Uterus (tissue), 4 donors: ENCODE measurements around the gene NPAS2. TPM values are rescaled to one million over a fixed set of nuclear protein-coding genes. Genes with fewer than 3 reads are reported as not detected.

Source experiments
- DNase-seq, 2 donors: peaks; one replicate each; pipeline ENCODE4 v3.0.0-alpha.2; 2019 to 2020
- H3K27ac ChIP-seq, 2 donors: fragments of 200-600 bp; sonication (generic); 1 replicate in 1 of 2; 2 replicates in 1 of 2; pipeline ENCODE4 v1.5.1; 2016 to 2018
- H3K27me3 ChIP-seq, 2 donors: fragments of 200-600 bp; sonication (generic); one replicate each; pipeline ENCODE4 v1.5.1; 2018 to 2019; ENCODE audit warnings: control low read depth in 1 of 2
- H3K36me3 ChIP-seq, 2 donors: fragments of 200-600 bp; sonication (generic); one replicate each; pipeline ENCODE4 v1.5.1; 2019; ENCODE audit warnings: control low read depth in 1 of 2
- H3K4me1 ChIP-seq, 2 donors: fragments of 200-600 bp; sonication (generic); one replicate each; pipeline ENCODE4 v1.5.1; 2018 to 2019; ENCODE audit warnings: control low read depth in 1 of 2
- H3K4me3 ChIP-seq, 2 donors: fragments of 200-600 bp; sonication (generic); 1 replicate in 1 of 2; 2 replicates in 1 of 2; pipeline ENCODE4 v1.5.1; 2018 to 2019; ENCODE audit warnings: mild to moderate bottlenecking in 1 of 2
- H3K9me3 ChIP-seq, 2 donors: fragments of 200-600 bp; sonication (generic); one replicate each; pipeline ENCODE4 v1.5.1; 2019; ENCODE audit warnings: control low read depth in 1 of 2
- CTCF ChIP-seq, 4 experiments: fragments of 200-600 bp in 2 of 4; fragments of 450-650 bp in 2 of 4; sonication (generic) in 2 of 4; IDR thresholded peaks; one replicate each; pipeline ENCODE4 v1.5.1; 2016 to 2019; ENCODE audit warnings: antibody characterized with exemption in 4 of 4, mild to moderate bottlenecking in 2 of 4, moderate library complexity in 1 of 4
- POLR2A ChIP-seq, 2 donors: fragments of 450-650 bp; IDR thresholded peaks; one replicate each; pipeline ENCODE4 v1.6.1; 2016; ENCODE audit warnings: antibody characterized with exemption in 2 of 2, mild to moderate bottlenecking in 1 of 2, moderate library complexity in 1 of 2
- intact Hi-C: fragments of 100-400 bp; cut with DNase I; formaldehyde crosslinking; loops from one replicate; pipeline ENCODE4 v1.15.1; 2023; ENCODE audit warnings: low total_unique reads
- total RNA-seq, 4 donors: library from RNA; depleted of rRNA in 3 of 4; stranded (reverse); fragments of >200 nt in 3 of 4; gene quantifications; one replicate each; pipeline versions ENCODE4 v1.1.0 to v1.2.4, GENCODE V29; 2014 to 2023
- donor health status: DM: yes; HTN: yes; CAD: no.

The NPAS2 gene
- total RNA-seq, 4 donors from 2014 or later, result 5.6 to 66.5 (median 24.9) TPM

DNA sequence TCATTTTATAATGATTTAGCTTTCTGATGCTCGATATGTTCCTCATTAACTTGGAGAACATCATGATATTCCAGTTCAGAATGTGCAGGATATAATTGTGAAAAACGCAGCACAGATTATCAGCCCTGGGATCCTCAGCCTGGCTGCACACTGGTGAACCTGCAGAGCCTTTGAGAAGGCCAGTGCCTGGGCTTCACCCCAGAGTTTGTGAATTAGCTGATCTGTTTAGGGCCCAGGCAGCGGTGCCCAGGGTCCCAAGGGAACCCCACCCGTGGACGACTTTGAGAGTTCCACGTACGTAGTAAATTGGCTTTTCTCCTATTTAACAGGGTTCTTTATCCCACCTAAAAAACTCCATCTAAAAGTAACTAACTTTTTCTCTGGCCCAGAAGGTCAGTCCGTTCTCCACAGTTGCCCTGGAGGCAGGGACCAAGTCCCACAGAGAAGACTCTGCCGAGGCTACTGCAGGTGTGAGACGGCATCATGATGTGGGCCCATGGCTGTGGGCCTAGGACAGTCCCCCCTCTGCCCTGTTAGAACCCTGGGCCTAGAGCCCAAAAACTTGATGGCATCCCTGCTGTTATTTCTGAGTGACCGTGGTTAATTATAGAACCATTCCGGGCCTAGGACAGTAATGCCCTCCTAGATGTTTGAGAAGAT is 142.6 kb downstream of the NPAS2 start:
- H3K27ac ChIP-seq, result peak overlapping the region; percentile 13 to 35
- peaks cover 3 to 5% of the 10 kb centered on the region in 2 donors for H3K4me1 ChIP-seq
- H3K27me3 ChIP-seq, result no peaks in the 10 kb centered on the region
- no peak overlapping the region for H3K4me3 ChIP-seq
- H3K36me3 ChIP-seq, result no peaks in the 10 kb centered on the region
- TF ChIP-seq POLR2A (IDR thresholded peaks at IDR 0.05), result no peak
- no peak for TF ChIP-seq CTCF (IDR thresholded peaks at IDR 0.05)
- no peaks in the 10 kb centered on the region for H3K9me3 ChIP-seq
- DNase-seq, result no peak
- intact Hi-C loops, result no loop called here

GRCh38 chr2:100963026-100963375 is 143.1 kb downstream of the NPAS2 start:
- H3K4me1 ChIP-seq, result peaks cover 0 to 5% of the 10 kb centered on the region in 2 donors
- intact Hi-C loops, result no loop called here
- no peaks in the 10 kb centered on the region for H3K36me3 ChIP-seq
- no peak for TF ChIP-seq POLR2A (IDR thresholded peaks at IDR 0.05)
- H3K9me3 ChIP-seq, result no peaks in the 10 kb centered on the region
- H3K4me3 ChIP-seq, result no peak overlapping the region
- no peaks in the 10 kb centered on the region for H3K27me3 ChIP-seq
- H3K27ac ChIP-seq, result peak overlapping the region; percentile 13 to 35
- no peak for DNase-seq

DNA sequence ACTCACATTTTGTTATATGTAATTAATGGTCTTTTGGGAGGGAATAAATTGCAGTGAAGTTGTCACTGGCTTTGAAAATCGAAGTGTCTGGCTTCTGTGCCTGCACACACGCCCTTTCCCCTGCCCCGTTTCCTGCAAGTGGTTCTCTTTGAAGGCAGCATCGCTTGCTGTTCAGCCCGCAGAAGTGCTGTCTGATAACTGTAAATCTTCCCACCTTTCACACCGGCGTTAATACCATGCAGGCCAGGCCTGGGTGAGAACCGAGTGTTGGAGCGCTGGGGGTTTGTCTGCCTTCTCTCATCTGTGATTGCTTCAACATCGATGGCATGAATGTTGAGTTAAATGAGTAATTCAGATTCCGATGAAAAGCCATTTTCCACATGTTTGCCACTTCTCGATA is 144.3 kb downstream of the NPAS2 start:
- no peaks in the 10 kb centered on the region for H3K9me3 ChIP-seq
- H3K27me3 ChIP-seq, result no peaks in the 10 kb centered on the region
- H3K36me3 ChIP-seq, result no peaks in the 10 kb centered on the region
- no peak for TF ChIP-seq CTCF (IDR thresholded peaks at IDR 0.05)
- TF ChIP-seq POLR2A (IDR thresholded peaks at IDR 0.05), result no peak
- H3K4me3 ChIP-seq, result no peak overlapping the region
- intact Hi-C loops, result no loop called here
- H3K27ac ChIP-seq, result no peak overlapping the region
- peaks cover 0 to 5% of the 10 kb centered on the region in 2 donors for H3K4me1 ChIP-seq
- DNase-seq, result no peak

GRCh38 chr2:100964681-100965169 is 144.8 kb downstream of the NPAS2 start:
- intact Hi-C loops, result no loop called here
- H3K9me3 ChIP-seq, result no peaks in the 10 kb centered on the region
- no peak overlapping the region for H3K27ac ChIP-seq
- DNase-seq, result no peak
- no peaks in the 10 kb centered on the region for H3K27me3 ChIP-seq
- TF ChIP-seq CTCF (IDR thresholded peaks at IDR 0.05) (no peak), POLR2A (IDR thresholded peaks at IDR 0.05) (no peak)
- no peak overlapping the region for H3K4me3 ChIP-seq
- H3K4me1 ChIP-seq, result peaks cover 0 to 5% of the 10 kb centered on the region in 2 donors
- H3K36me3 ChIP-seq, result no peaks in the 10 kb centered on the region

- no peak for TF ChIP-seq POLR2A (IDR thresholded peaks at IDR 0.05)
- no peak for TF ChIP-seq CTCF (IDR thresholded peaks at IDR 0.05)
- Histone ChIP-seq H3K27me3 (no peaks in the 10 kb centered on the region), H3K9me3 (no peaks in the 10 kb centered on the region), H3K4me3 (no peak overlapping the region), H3K4me1 (peaks cover 0 to 5% of the 10 kb centered on the region in 2 donors), H3K27ac (no peak overlapping the region), H3K36me3 (no peaks in the 10 kb centered on the region)
- no peak for DNase-seq
- intact Hi-C loops, result no loop called here
These were observed 145.7 kb downstream of the NPAS2 start for GRCh38 chr2:100965596-100965995.
